GM18508 (cell line): ENCODE data around the gene COL26A1.
"Not testable (repeated sequence)": the region's sequence is repeated elsewhere in the genome, so short reads cannot be mapped to it uniquely, and the experiment has no call there.

ENCODE experiments used
- ATAC-seq: cut with Tn5 transposase; IDR thresholded peaks from one replicate; pipeline ENCODE4 v1.9.1; 2021; ENCODE audit warnings: moderate number of reproducible peaks; ENCODE audit not compliant: insufficient read depth, unreplicated experiment

Gene COL26A1

GRCh38 chr7:101560856-101561255 lies 198.2 kb downstream of the COL26A1 start:
- ATAC-seq = no peak

GRCh38 chr7:101561293-101561692 lies 198.6 kb downstream of the COL26A1 start:
- not testable (repeated sequence) for ATAC-seq

- no peak for ATAC-seq
Measured at GRCh38 chr7:101562531-101563197, 200.0 kb downstream of the COL26A1 start.

- ATAC-seq = no peak
Measured at GRCh38 chr7:101563198-101563901, 200.7 kb downstream of the COL26A1 start.

GRCh38 chr7:101563943-101564777 lies 201.5 kb downstream of the COL26A1 start:
- no peak for ATAC-seq

- ATAC-seq = no peak
Measured at GRCh38 chr7:101564778-101565211, 202.1 kb downstream of the COL26A1 start.

- ATAC-seq = no peak
Measured at GRCh38 chr7:101565601-101566209, 203.0 kb downstream of the COL26A1 start.

- ATAC-seq = no peak
Measured at GRCh38 chr7:101567230-101567629, 204.6 kb downstream of the COL26A1 start.

- ATAC-seq = no peak
Measured at GRCh38 chr7:101572156-101572555, 209.5 kb downstream of the COL26A1 start.

- no peak for ATAC-seq
Measured at GRCh38 chr7:101575168-101575567, 212.5 kb downstream of the COL26A1 start.

GRCh38 chr7:101575721-101576120 lies 213.0 kb downstream of the COL26A1 start:
- ATAC-seq = no peak

GRCh38 chr7:101576998-101577397 lies 214.3 kb downstream of the COL26A1 start:
- ATAC-seq = no peak

- no peak for ATAC-seq
Measured at GRCh38 chr7:101578552-101578951, 215.9 kb downstream of the COL26A1 start.

- no peak for ATAC-seq
Measured at GRCh38 chr7:101580596-101580995, 217.9 kb downstream of the COL26A1 start.

- no peak for ATAC-seq
Measured at GRCh38 chr7:101581891-101582290, 219.2 kb downstream of the COL26A1 start.

GRCh38 chr7:101582971-101583370 lies 220.3 kb downstream of the COL26A1 start:
- ATAC-seq = no peak

GRCh38 chr7:101586078-101586905 lies 223.6 kb downstream of the COL26A1 start:
- no peak for ATAC-seq

- no peak for ATAC-seq
Measured at GRCh38 chr7:101586906-101587677, 224.4 kb downstream of the COL26A1 start.
